Islet precursor cell (in vitro differentiated cells): ENCODE measurements around the gene QSOX2.

Source experiments
- DNase-seq: peaks from one replicate; pipeline ENCODE4 v3.0.0-alpha.2; 2018

Gene QSOX2

GRCh38 chr9:136235709-136236455 is 9.7 kb downstream of the QSOX2 start:
- no peak for DNase-seq

DNA sequence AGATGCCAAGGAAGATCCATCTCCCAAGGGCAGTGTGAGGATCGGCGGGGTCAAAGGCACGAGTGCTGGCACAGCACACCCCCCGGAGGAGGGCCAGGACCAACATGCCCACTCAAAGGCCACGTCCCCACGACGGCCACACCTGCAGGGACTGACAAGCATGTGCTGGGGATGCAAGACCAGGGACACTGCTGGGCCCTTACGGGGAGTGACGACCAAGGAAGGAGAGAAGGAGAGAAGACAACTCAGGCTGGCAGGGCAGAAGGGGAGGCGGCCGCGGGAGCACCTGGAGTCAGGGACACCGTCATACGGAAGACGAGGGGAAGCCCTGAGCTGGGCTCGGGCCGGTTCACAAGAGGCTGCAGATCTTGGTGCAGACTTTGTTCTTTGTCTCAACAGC is 10.4 kb downstream of the QSOX2 start:
- DNase-seq = no peak

DNA sequence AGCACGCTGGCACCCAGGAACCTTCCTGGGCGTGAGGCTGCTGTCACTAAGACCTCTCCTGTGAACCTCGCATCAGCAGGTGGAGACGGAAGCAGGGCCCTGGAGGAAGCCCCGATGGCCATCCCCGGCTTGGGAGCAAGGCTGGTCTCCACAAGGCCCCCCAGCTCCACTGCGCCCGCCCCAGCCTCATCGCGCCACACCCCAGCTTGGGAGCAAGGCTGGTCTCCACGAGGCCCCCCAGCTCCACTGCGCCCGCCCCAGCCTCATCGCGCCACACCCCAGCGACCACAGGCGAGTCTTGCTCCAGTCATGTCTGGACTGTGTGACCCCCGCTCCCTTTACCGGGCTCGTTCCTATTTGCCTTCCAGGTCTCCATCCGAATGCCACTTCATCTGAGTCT is 11.0 kb downstream of the QSOX2 start:
- DNase-seq = no peak

- no peak for DNase-seq
Observed at GRCh38 chr9:136233868-136234267, 11.7 kb downstream of the QSOX2 start.

DNA sequence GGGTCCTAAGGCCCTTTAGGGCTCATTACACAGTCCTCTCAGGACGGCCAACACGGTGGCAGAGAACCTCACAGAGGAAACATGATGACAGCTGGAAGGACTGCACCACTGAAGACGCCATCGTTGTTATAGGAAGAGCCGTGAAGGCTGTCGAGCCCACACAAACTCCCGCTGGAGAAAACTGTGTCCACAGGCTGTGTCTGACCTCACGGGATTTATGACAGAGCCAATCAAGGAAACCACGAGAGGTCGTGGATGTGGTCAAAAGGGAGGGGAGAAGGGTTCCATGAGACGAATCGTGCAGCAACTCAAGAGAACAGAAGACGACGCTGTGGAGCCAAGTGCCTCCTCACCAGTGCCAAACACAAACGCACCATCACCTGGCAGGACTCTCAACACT is 12.2 kb downstream of the QSOX2 start:
- DNase-seq = no peak

GRCh38 chr9:136232969-136233368 is 12.6 kb downstream of the QSOX2 start:
- DNase-seq = no peak

DNA sequence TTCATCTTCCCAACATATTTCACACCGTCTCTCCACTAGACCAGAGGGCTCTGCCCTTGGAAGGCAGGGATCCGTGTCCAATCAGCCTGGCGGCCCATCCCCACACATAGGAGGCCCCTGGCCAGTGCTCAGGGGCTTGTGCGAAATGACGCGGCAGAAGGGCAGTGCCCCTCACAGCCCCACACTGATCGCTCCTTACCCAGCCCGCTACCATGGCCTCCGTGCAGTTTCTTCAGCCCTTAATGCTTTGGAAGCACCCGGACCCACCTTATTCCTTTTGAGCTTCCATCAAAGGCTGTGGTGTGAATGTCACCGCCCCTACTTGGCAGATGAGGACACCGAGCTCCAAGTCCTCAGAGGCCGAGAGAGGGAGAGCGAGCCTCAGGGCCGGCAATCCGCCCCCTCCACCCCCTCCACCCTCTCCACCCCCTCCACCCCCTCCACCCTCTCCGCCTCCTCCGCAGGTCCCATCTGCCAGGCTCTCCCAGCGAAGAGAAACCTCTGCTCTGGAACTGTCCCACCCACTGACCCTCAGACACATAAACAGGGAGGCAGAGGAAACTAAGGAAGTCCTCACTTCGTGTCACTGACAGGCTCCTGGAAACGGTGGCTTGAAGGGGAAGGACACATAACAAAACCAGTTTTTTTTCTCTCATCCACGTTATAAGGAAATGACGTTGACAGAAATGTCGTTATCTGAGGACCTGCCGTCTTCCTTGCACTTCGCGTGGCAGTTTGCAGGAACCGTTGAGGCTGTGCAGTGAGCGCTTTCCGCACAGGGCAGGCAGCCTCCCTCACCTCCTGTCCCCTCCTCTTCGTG is 13.9 kb downstream of the QSOX2 start:
- no peak for DNase-seq

DNA sequence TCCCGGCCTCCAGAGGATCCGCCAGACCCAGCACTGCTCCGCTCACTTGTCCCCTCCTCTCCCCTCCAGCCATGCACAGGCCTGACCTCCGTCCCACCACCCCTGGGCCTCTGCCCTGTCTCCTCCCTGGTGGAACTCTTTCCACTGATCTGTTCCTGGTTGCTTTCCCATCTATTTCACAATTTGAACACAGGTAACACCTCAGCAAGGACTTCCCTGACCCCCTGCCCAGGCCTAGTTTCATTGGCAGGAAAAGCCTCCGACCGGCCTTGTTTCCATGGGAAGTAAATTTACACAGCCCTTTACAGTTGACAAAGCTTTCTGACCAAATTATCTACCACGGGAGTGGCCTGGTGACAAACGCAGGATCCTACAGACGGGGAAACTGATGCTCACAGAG is 14.8 kb downstream of the QSOX2 start:
- no peak for DNase-seq

GRCh38 chr9:136230365-136230764 is 15.2 kb downstream of the QSOX2 start:
- DNase-seq = no peak

GRCh38 chr9:136229096-136230065 is 16.2 kb downstream of the QSOX2 start:
- DNase-seq = no peak

DNA sequence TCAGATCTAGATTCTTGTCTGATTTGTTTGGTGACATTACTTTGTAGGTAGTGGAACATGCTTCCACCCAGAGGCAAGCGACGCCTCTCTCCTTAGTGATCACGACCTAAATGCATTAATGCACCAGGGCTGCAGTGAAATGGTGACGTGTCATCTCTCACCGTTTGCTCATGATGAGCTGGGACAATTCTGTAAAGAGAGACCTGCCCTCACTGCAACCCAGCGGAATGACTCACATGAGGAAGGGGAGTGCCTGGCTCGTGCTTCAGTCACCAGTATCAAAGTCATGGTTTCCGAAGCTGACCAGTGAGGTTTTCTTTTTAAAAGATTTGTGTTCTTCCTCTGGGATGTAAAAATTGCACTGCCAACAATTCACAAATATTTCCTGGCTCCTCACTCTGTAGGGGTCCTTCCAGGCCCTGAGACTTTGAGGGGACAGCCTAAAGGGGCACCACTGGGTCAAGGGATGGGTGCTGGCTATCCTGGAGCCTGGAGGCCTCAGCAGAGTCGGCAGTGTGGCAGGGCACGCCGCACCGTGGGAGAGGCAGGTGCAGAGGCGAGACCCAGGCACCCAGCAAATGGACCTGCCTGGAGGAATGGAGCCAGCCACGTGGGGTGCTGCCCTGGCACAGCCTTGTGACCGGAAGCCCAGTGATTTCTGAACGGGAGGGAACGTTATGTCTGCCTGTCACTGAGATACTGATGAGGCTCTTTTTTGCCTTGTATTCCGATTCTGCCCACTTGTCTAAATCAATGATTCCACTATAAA is 17.3 kb downstream of the QSOX2 start:
- peak; percentile 67 for DNase-seq

DNA sequence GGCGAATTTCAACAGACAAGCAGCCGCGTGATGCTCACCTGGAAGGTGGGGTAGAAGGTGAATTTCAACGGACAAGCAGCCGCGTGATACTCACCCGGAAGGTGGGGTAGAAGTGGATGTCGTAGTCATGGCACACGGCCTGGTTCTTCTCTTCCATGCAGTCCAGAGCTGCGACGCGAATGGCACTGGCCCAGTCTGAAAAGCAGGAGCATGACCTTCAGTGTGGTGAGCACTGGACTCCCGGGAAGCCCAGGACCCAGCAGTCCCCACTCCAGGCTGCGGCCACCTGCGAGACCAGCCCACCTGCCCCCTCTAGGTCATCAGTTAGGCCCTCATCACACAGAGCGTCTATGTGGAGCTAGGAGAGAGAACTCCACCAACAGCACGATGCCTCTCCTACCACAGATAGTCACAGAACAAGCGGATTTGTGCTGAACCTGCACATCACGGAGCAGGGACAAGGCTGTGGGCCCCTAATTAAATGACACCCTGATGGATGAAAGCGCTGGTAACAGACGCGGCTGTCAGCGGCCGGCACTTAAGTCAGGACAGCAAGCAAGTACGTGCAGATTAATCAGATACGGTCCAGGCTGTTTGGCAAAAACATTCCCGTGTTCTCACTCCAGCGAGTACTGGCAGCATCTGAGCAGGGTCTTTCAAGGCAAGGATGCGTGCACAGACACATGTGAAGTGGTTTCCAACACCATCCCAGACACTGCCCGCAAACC is 18.8 kb downstream of the QSOX2 start:
- DNase-seq = no peak

- peak; percentile 88 for DNase-seq
Observed at GRCh38 chr9:136225748-136226679, 19.6 kb downstream of the QSOX2 start.

- DNase-seq = no peak
Observed at GRCh38 chr9:136225366-136225747, 20.3 kb downstream of the QSOX2 start.

GRCh38 chr9:136223871-136224640 is 21.6 kb downstream of the QSOX2 start:
- no peak for DNase-seq

DNA sequence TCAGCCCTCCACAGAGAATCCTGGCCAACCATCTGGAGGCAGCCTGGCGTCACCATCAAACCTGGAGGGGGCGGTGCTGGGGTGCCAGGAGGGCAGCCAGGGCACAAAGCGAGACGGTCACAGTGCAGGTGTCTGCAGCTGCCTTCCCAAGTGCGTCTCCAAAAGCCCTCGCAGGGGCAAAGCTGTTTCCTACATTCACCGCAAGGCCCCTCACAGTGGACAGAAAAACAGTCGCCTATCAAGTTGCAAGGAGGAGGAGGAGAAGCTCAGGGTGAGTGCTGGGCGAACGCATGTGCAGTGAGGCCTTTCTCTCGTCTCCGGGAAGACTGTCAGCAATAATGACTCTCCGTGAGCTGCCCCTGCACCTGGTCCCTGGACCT is 22.7 kb downstream of the QSOX2 start:
- DNase-seq = no peak

DNA sequence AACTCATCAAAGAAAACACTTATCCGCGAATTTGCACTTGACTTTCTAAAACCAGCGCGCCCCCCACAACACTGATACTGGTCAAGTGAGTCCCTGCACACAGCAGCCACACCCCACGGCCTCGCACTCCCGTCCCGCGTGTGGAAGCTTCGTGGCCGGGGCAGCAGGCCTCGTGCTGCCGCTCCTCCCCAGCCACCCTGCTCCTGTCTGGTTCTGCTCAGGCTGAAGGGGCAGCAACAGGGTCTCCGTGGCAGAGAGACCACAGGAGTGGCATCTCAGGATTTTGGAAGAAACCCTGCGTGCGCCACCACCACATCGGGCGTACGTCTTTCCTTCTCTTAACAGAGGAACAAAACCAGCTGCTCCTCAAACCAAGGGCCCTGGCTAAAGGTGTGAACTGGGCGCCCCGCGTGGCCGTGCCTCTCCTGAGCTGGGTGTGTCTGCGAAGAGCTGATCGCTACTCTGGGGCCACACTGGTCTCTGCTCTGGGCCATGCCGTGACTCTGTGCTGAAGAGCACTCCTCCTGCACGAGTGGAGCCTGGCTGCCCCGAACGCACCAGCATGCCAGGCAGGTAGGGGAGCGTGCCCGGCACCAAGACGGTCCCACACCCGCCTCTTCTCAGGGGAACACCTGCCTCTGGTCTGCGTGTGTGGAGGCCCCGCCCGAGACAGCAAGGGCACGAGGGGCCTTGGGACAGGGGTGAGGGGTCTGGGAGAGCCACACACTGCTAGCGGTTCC is 23.3 kb downstream of the QSOX2 start:
- no peak for DNase-seq

DNA sequence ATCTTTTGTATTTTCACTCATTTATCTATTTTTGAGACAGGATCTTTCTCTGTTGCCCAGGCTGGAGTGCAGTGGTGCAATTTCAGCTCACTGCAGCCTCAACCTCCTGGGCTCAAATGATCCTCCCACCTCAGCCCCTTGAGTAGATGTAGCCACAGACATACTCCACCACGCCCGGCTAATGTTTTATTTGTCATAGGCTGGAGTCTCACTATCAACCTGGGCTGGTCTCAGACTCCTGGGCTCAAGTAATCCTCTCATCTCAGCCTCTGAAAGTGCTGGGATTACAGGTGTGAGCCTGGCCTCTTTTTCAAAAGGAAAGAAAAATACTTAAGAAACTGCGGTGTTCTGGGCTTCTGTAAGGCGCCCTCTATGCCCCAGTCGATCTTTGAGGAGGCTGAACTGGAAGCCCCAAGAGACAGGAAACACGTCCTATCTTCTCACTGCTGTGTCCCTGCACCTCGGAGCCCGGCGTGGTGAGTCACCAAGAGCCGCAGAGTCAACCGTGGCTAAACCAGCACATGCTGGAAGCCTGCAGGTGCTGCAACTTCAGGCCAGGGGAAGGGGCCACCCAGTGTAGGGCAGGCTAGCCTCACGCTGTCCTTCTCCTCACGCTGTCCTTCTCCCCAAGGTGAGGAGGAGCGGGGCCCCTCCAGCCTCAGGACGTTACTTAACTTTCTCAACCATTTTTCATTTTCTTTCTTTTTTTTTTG is 25.4 kb downstream of the QSOX2 start:
- peak; percentile 84 for DNase-seq
